HCT116 (cell line): ENCODE measurements around the gene CDKL5.

ENCODE experiments used
- CEBPB ChIP-seq: IDR thresholded peaks from 2 replicates; pipeline ENCODE4 v1.6.1; 2012; ENCODE audit warnings: low read depth
- EGR1 ChIP-seq: IDR thresholded peaks from 2 replicates; pipeline ENCODE4 v1.6.1; 2012; ENCODE audit warnings: low read depth
- EZH2 ChIP-seq: fragments of 200-600 bp; sonication (generic); IDR thresholded peaks from 2 replicates; pipeline ENCODE4 v1.6.1; 2017; ENCODE audit warnings: antibody characterized with exemption, mixed run types
- MAX ChIP-seq: IDR thresholded peaks from 2 replicates; pipeline ENCODE4 v1.6.1; 2012
- POLR2A ChIP-seq: IDR thresholded peaks from 2 replicates; pipeline ENCODE4 v1.7.0; 2011; ENCODE audit warnings: borderline replicate concordance; ENCODE audit not compliant: insufficient read depth, insufficient read length; ENCODE audit errors: extremely low read depth
- POLR2AphosphoS5 ChIP-seq: IDR thresholded peaks from 2 replicates; pipeline ENCODE4 v1.6.1; 2011; ENCODE audit warnings: mild to moderate bottlenecking, low read depth, low read length, moderate library complexity
- SIN3A ChIP-seq: IDR thresholded peaks from 2 replicates; pipeline ENCODE4 v1.6.1; 2012; ENCODE audit warnings: low read depth
- YY1 ChIP-seq: IDR thresholded peaks from 2 replicates; pipeline ENCODE4 v1.6.1; 2011; ENCODE audit warnings: low read length, low read depth, moderate library complexity, mild to moderate bottlenecking; ENCODE audit not compliant: insufficient replicate concordance; ENCODE audit errors: extremely low read depth
- ZBTB33 ChIP-seq: IDR thresholded peaks from 2 replicates; pipeline ENCODE4 v1.6.1; 2011; ENCODE audit warnings: mild to moderate bottlenecking, low read length, moderate library complexity; ENCODE audit not compliant: insufficient replicate concordance; ENCODE audit errors: extremely low read depth
- ZFX ChIP-seq: fragments of 450-650 bp; IDR thresholded peaks from 2 replicates; pipeline ENCODE4 v1.6.1; 2017
- TF ChIP-seq, protein P1 (sequence below), 3 experiments: fragments of 200-600 bp in 1 of 3; sonication (generic) in 1 of 3; IDR thresholded peaks in 2 of 3; conservative IDR thresholded peaks in 1 of 3; 2 replicates each; pipeline ENCODE4 v1.5.1; 2012 to 2017; ENCODE audit warnings: low read depth in 2 of 3, low read length in 2 of 3, antibody characterized with exemption in 1 of 3, borderline replicate concordance in 1 of 3, control low read depth in 1 of 3, mild to moderate bottlenecking in 1 of 3, mixed read lengths in 1 of 3, mixed run types in 1 of 3, moderate library complexity in 1 of 3; ENCODE audit not compliant: insufficient read depth in 1 of 3
- TF ChIP-seq, protein P2 (sequence below): IDR thresholded peaks from 2 replicates; pipeline ENCODE4 v1.6.1; 2012; ENCODE audit warnings: low read depth

GRCh38 chrX:18490806-18491555, 65.6 kb downstream of the CDKL5 start:
- TF ChIP-seq, protein P1, sequence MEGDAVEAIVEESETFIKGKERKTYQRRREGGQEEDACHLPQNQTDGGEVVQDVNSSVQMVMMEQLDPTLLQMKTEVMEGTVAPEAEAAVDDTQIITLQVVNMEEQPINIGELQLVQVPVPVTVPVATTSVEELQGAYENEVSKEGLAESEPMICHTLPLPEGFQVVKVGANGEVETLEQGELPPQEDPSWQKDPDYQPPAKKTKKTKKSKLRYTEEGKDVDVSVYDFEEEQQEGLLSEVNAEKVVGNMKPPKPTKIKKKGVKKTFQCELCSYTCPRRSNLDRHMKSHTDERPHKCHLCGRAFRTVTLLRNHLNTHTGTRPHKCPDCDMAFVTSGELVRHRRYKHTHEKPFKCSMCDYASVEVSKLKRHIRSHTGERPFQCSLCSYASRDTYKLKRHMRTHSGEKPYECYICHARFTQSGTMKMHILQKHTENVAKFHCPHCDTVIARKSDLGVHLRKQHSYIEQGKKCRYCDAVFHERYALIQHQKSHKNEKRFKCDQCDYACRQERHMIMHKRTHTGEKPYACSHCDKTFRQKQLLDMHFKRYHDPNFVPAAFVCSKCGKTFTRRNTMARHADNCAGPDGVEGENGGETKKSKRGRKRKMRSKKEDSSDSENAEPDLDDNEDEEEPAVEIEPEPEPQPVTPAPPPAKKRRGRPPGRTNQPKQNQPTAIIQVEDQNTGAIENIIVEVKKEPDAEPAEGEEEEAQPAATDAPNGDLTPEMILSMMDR (IDR thresholded peaks at IDR 0.05 in 2 of 3, conservative IDR thresholded peaks at IDR 0.05 in 1 of 3; ENCODE audit: borderline replicate concordance in 1 of 3, insufficient read depth in 1 of 3, low read depth in 2 of 3, low read length in 2 of 3): no peak
- TF ChIP-seq YY1 (no peak), ZFX (no peak), POLR2AphosphoS5 (no peak), SIN3A (no peak), POLR2A (no peak), ZBTB33 (no peak), EZH2 (no peak), MAX (no peak), EGR1 (no peak), CEBPB (no peak)
- TF ChIP-seq, protein P2, sequence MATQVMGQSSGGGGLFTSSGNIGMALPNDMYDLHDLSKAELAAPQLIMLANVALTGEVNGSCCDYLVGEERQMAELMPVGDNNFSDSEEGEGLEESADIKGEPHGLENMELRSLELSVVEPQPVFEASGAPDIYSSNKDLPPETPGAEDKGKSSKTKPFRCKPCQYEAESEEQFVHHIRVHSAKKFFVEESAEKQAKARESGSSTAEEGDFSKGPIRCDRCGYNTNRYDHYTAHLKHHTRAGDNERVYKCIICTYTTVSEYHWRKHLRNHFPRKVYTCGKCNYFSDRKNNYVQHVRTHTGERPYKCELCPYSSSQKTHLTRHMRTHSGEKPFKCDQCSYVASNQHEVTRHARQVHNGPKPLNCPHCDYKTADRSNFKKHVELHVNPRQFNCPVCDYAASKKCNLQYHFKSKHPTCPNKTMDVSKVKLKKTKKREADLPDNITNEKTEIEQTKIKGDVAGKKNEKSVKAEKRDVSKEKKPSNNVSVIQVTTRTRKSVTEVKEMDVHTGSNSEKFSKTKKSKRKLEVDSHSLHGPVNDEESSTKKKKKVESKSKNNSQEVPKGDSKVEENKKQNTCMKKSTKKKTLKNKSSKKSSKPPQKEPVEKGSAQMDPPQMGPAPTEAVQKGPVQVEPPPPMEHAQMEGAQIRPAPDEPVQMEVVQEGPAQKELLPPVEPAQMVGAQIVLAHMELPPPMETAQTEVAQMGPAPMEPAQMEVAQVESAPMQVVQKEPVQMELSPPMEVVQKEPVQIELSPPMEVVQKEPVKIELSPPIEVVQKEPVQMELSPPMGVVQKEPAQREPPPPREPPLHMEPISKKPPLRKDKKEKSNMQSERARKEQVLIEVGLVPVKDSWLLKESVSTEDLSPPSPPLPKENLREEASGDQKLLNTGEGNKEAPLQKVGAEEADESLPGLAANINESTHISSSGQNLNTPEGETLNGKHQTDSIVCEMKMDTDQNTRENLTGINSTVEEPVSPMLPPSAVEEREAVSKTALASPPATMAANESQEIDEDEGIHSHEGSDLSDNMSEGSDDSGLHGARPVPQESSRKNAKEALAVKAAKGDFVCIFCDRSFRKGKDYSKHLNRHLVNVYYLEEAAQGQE: no peak
